ENCODE data around the gene SLAIN2.
A peak's percentile ranks its signal among the peaks of the same experiment; 100 is the strongest.

SLAIN2 gene

GRCh38 chr4:48372272-48372671 is 30.9 kb downstream of the SLAIN2 start:
- H3K27me3 Mint-ChIP-seq (ENCODE audit: low read depth): no peaks in the 10 kb centered on the region
- H3K4me3 Mint-ChIP-seq: no peak overlapping the region
- H3K9me3 Mint-ChIP-seq: no peaks in the 10 kb centered on the region

DNA sequence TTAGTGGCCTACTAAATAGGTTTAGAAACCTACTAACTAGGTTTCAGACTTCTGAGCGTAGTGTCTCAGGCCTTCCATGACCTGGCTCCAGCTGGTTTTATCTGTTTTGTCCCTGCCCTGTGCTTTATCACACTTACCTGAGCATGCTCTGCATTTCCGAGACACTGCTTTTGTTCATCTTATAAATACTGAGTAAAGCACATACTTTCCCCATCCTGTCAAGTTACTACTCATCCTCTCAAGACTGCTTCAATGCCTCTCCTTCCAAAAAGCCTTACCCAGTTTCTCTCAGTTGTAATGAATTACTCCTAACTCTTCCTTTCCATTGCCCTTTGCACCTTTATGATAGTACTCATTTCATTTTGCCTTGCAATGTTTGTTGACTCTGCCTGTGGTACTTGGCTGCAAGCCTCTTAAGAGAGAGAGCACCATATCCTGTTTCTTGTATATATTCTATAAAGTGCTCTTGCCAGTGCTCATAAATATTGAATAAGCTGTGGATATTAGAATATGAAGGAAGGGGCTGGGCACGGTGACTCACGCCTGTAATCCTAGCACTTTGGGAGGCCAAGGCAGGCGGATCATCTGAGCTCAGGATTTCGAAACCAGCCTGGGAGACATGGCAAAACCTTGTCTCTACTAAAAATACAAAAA is 34.4 kb downstream of the SLAIN2 start:
- peaks cover 31% of the 10 kb centered on the region for H3K4me1 Mint-ChIP-seq
- H3K4me3 Mint-ChIP-seq: no peak overlapping the region
- TF ChIP-seq, protein P1, sequence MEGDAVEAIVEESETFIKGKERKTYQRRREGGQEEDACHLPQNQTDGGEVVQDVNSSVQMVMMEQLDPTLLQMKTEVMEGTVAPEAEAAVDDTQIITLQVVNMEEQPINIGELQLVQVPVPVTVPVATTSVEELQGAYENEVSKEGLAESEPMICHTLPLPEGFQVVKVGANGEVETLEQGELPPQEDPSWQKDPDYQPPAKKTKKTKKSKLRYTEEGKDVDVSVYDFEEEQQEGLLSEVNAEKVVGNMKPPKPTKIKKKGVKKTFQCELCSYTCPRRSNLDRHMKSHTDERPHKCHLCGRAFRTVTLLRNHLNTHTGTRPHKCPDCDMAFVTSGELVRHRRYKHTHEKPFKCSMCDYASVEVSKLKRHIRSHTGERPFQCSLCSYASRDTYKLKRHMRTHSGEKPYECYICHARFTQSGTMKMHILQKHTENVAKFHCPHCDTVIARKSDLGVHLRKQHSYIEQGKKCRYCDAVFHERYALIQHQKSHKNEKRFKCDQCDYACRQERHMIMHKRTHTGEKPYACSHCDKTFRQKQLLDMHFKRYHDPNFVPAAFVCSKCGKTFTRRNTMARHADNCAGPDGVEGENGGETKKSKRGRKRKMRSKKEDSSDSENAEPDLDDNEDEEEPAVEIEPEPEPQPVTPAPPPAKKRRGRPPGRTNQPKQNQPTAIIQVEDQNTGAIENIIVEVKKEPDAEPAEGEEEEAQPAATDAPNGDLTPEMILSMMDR (IDR thresholded peaks at IDR 0.05; ENCODE audit: unreplicated experiment in 3 of 3): no peak
- H3K36me3 Mint-ChIP-seq (ENCODE audit: low read depth): peaks cover 19% of the 10 kb centered on the region
- H3K27ac Mint-ChIP-seq: peak overlapping the region; percentile 69 to 82 (median 71)
- H3K27me3 Mint-ChIP-seq (ENCODE audit: low read depth): no peaks in the 10 kb centered on the region
- no peaks in the 10 kb centered on the region for H3K9me3 Mint-ChIP-seq

More at GRCh38 chr4:48372272-48372671, 30.9 kb downstream of the SLAIN2 start:
- TF ChIP-seq, protein P1 (IDR thresholded peaks at IDR 0.05; ENCODE audit: unreplicated experiment in 3 of 3): no peak
- H3K27ac Mint-ChIP-seq: no peak overlapping the region
- H3K4me1 Mint-ChIP-seq: peaks cover 16% of the 10 kb centered on the region
- peaks cover 6% of the 10 kb centered on the region for H3K36me3 Mint-ChIP-seq (ENCODE audit: low read depth)

DNA sequence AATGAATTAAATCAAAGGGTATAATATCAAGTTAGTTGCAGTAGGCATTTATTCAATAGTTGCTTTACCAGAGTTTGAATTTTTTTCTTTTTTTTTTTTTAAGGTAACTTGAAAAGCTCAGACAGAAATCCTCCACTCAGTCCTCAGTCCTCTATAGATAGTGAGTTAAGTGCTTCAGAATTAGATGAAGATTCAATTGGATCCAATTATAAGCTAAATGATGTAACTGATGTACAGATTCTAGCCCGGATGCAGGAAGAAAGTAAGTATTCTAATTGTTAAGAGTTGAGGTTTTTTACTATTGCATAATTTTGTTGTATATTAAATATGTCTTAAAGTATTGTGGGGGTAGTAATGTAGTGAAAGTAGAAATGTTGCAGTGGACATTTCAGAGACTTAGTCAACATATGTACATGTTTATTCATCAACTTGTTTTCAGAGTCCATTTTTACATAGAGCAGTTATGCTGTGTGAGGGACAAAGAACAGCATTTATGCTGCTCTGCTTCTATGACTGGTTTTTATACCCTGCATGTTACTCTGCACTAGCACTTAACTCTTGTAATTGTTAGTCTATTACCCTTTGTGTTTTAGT is 38.4 kb downstream of the SLAIN2 start:
- Mint-ChIP-seq H3K27me3 (ENCODE audit: low read depth) (no peaks in the 10 kb centered on the region), H3K4me3 (no peak overlapping the region), H3K9me3 (no peaks in the 10 kb centered on the region), H3K36me3 (ENCODE audit: low read depth) (peaks cover 27% of the 10 kb centered on the region), H3K27ac (no peak overlapping the region), H3K4me1 (peaks cover 37% of the 10 kb centered on the region)
- TF ChIP-seq, protein P1 (IDR thresholded peaks at IDR 0.05; ENCODE audit: unreplicated experiment in 3 of 3): no peak

DNA sequence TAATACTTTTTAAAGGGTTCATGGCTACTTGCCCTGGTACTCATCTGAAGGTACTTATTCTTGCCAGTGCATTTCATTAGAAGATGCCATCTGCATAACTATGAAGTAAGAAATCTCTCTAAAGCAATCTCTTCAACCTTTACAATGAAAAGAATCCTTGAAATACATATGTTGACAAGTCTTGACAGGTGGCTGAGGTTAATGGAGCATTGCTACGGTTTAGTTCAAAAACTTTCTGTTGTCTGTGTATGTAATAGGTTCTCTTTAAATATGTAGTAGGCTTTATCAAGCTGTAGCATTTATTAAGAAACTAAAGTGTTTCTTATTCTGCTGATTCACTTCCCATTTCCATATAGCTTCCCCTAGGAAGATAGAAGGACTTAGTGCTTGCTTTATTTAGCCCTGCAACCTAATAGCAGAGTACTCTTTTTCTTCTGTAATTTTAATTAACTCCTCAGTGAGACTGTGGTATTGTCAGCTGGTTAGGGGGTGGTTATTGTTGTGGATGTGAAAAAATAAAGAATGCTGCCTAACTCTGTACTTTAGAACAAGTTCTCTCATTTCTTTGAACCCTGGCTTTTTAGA is 39.3 kb downstream of the SLAIN2 start:
- H3K27ac Mint-ChIP-seq: peak overlapping the region in 2 of 3 experiments; percentile 33 to 51
- H3K27me3 Mint-ChIP-seq (ENCODE audit: low read depth): no peaks in the 10 kb centered on the region
- TF ChIP-seq, protein P1 (IDR thresholded peaks at IDR 0.05; ENCODE audit: unreplicated experiment in 3 of 3): no peak
- no peak overlapping the region for H3K4me3 Mint-ChIP-seq
- H3K4me1 Mint-ChIP-seq: peaks cover 27% of the 10 kb centered on the region
- H3K9me3 Mint-ChIP-seq: no peaks in the 10 kb centered on the region
- peaks cover 33% of the 10 kb centered on the region for H3K36me3 Mint-ChIP-seq (ENCODE audit: low read depth)

GRCh38 chr4:48388525-48389154 is 47.3 kb downstream of the SLAIN2 start:
- Mint-ChIP-seq H3K27ac (no peak overlapping the region), H3K4me1 (no peaks in the 10 kb centered on the region), H3K36me3 (ENCODE audit: low read depth) (peaks cover 45% of the 10 kb centered on the region), H3K4me3 (no peak overlapping the region), H3K27me3 (ENCODE audit: low read depth) (no peaks in the 10 kb centered on the region), H3K9me3 (no peaks in the 10 kb centered on the region)
- TF ChIP-seq, protein P1 (IDR thresholded peaks at IDR 0.05; ENCODE audit: unreplicated experiment in 3 of 3): no peak

Data from nephron (organoid).